Immature natural killer cell (primary cell): ENCODE results near the gene UBE2E2. TPM values are rescaled to one million over a fixed set of nuclear protein-coding genes. Genes with fewer than 3 reads are reported as not detected.

Experiments used
- DNase-seq, 3 donors: peaks; one replicate each; pipeline ENCODE4 v3.0.0; 2022; ENCODE audit warnings: mixed read lengths in 1 of 3
- H3K27ac Mint-ChIP-seq, 6 donors: one replicate each; pipeline ENCODE4 v1.8.0; 2020; ENCODE audit warnings: mixed read lengths in 6 of 6, mild to moderate bottlenecking in 5 of 6, inconsistent platforms in 4 of 6, moderate library complexity in 3 of 6
- H3K27me3 Mint-ChIP-seq, 3 donors: one replicate each; pipeline ENCODE4 v1.8.0; 2020 to 2021; ENCODE audit warnings: low read depth in 3 of 3, mild to moderate bottlenecking in 3 of 3, mixed read lengths in 3 of 3, moderate library complexity in 3 of 3, inconsistent platforms in 1 of 3
- H3K36me3 Mint-ChIP-seq, 3 donors: one replicate each; pipeline ENCODE4 v1.8.0; 2020; ENCODE audit warnings: mixed read lengths in 3 of 3, inconsistent platforms in 2 of 3, mild to moderate bottlenecking in 2 of 3
- H3K4me1 Mint-ChIP-seq, 2 donors: one replicate each; pipeline ENCODE4 v1.8.0; 2020; ENCODE audit warnings: inconsistent platforms in 2 of 2, mild to moderate bottlenecking in 2 of 2, mixed read lengths in 2 of 2, moderate library complexity in 1 of 2
- H3K4me3 Mint-ChIP-seq, 5 donors: one replicate each; pipeline ENCODE4 v1.8.0; 2020; ENCODE audit warnings: mild to moderate bottlenecking in 5 of 5, mixed read lengths in 5 of 5, inconsistent platforms in 3 of 5, moderate library complexity in 3 of 5
- H3K9me3 Mint-ChIP-seq, 6 donors: one replicate each; pipeline ENCODE4 v1.8.0; 2020; ENCODE audit warnings: mild to moderate bottlenecking in 6 of 6, mixed read lengths in 6 of 6, inconsistent platforms in 4 of 6, moderate library complexity in 3 of 6
- polyA plus RNA-seq, 3 donors: library from polyadenylated mRNA; unstranded; fragments of 300-500 nt; fragmentation: Illumina TruSeq; gene quantifications; one replicate each; pipeline ENCODE4 v1.2.3, GENCODE V29; 2021

UBE2E2 gene
- polyA plus RNA-seq, 3 donors from 2014 or later = 1.8 to 12.9 (median 5.0) TPM

DNA sequence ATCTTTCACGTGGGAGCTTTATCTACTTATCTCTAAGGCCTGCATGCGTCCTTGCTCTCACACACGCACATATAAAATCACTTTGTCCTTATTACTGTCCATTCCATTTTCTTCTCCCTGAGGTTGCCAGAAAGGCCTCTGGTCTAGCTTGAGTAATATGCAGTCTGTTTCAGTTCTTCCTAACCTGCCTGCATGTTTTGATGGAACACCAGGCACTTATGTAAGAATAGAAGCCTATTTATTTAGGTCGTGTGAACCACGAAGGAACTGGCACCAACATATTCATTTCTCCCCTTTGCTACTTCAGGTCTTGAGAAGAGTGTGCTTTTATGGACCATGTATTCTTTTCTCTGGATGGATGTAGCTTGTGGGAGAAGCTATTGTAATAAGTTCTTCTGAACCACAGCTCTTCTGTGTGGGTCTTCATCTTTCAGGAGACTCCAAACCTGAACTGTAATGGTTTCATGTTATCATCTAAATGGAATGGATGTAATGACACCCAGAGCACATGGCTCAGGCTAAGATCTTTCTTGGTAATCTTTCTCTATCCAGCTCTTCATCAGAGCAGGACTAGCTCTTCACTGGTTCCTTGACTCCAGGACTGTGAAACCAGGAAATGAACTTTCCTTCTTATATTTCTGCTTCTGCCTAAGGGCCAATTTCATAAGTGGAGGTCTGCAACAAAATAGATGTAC lies 53.8 kb downstream of the UBE2E2 start:
- Mint-ChIP-seq H3K4me3 (no peak overlapping the region), H3K4me1 (no peaks in the 10 kb centered on the region), H3K27ac (no peak overlapping the region), H3K9me3 (peaks cover 0 to 4% (median 0%) of the 10 kb centered on the region in 6 donors), H3K27me3 (peaks cover 0 to 2% (median 0%) of the 10 kb centered on the region in 3 donors), H3K36me3 (no peaks in the 10 kb centered on the region)
- no peak for DNase-seq

DNA sequence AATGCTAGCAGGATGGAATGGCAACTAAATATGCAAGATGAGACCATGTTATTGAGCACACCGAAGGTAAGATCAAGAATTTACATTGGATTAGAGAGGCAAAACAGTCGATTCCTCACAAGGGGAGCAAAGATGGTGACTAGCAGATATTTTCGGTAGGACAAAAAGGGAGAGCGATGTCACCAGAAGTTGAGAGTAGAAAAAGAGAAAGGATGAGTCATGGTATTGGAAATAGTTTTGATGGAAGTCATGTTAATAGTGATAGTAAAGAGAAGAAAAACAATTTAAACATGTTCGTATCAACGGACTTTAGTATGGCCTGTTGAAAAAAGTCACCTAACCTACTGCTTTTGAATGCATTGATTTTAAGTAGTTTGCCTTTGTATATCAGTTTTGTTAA lies 55.0 kb downstream of the UBE2E2 start:
- Mint-ChIP-seq H3K27me3 (peaks cover 0 to 2% (median 0%) of the 10 kb centered on the region in 3 donors), H3K4me1 (no peaks in the 10 kb centered on the region), H3K9me3 (peaks cover 0 to 4% (median 0%) of the 10 kb centered on the region in 6 donors), H3K36me3 (no peaks in the 10 kb centered on the region), H3K27ac (no peak overlapping the region), H3K4me3 (no peak overlapping the region)
- no peak for DNase-seq

DNA sequence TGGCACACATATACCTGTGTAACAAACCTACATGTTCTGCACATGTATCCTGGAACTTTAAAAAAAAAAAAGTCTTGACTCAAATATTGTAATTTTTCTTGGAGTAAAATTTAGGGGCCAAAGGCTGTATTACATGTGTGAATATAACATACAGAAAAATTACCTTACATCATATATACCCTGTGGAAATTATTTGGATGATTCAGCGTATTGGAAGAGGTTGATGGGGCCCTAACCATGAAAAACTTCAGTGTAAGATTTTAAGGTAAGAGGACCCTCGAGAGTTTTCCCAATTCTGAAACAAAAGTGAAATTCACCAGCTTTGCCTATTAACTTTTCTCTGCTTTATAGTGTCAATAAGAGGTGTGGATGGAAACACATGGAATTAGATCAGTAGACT lies 56.4 kb downstream of the UBE2E2 start:
- Mint-ChIP-seq H3K4me1 (no peaks in the 10 kb centered on the region), H3K4me3 (no peak overlapping the region), H3K27me3 (peaks cover 0 to 2% (median 0%) of the 10 kb centered on the region in 3 donors), H3K36me3 (no peaks in the 10 kb centered on the region), H3K9me3 (peaks cover 0 to 4% (median 0%) of the 10 kb centered on the region in 6 donors), H3K27ac (no peak overlapping the region)
- no peak for DNase-seq

DNA sequence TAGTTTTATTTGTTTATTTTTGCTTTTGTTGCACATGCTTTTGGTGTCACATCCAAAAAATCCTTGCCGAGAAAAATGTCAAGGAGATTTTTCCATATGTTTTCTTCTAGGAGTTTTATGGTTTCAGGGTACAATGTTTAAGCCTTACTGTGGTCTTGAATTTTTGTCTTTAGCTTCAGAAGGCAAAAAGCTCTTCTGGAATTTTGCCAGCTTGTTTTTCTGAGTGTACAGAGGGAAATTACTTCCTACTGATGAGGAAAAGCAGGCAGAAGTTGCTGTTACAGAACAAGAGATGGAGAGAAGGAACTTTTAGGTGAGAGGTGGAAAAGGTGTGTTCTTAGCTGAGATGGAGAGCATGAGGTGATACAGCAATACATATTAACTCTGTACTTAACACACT lies 59.6 kb downstream of the UBE2E2 start:
- no peak overlapping the region for H3K27ac Mint-ChIP-seq
- DNase-seq = no peak
- H3K9me3 Mint-ChIP-seq = peaks cover 0 to 4% (median 3%) of the 10 kb centered on the region in 6 donors
- peaks cover 0 to 2% (median 0%) of the 10 kb centered on the region in 3 donors for H3K27me3 Mint-ChIP-seq
- no peak overlapping the region for H3K4me3 Mint-ChIP-seq
- no peaks in the 10 kb centered on the region for H3K36me3 Mint-ChIP-seq
- peaks cover 0 to 4% of the 10 kb centered on the region in 2 donors for H3K4me1 Mint-ChIP-seq

DNA sequence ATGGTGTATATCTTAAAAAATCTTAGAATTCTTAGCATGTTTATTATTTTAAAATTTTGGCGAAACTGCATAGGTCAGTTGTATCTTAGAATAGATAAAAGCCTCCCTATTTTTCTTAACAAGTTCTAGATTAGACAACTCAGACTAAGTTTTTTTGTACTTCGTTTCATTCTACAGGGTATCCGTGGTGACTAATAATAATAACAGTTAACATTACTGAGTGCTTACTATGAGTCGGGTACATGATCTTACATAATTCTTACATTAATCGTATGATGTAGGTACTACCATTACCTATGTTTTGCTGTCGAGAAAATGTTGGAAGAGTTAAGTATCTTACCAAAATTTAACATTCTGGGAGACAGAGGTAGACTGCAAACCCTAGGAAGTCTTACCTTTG lies 60.7 kb downstream of the UBE2E2 start:
- H3K4me3 Mint-ChIP-seq = no peak overlapping the region
- H3K27ac Mint-ChIP-seq = no peak overlapping the region
- H3K27me3 Mint-ChIP-seq = peaks cover 0 to 2% (median 0%) of the 10 kb centered on the region in 3 donors
- no peaks in the 10 kb centered on the region for H3K36me3 Mint-ChIP-seq
- peaks cover 0 to 3% (median 2%) of the 10 kb centered on the region in 6 donors for H3K9me3 Mint-ChIP-seq
- H3K4me1 Mint-ChIP-seq = peaks cover 0 to 4% of the 10 kb centered on the region in 2 donors
- no peak for DNase-seq

DNA sequence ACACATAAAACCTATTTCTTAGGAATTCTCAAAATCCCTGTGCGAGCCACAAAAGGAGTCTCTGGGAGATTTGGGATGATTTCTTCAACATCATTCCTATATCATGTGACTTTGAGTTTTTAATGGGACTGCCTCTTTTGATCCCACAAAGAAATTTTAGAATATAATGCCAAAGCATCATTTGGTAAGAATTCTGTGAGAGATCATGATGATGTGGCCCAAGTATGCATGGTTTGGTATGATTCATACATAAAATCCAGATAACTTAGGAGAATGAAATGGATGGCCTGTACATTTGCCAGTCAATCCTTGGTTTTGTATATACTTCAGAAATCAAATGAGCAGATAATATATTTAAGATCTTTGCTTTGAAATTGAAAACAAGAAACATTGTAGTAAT lies 61.3 kb downstream of the UBE2E2 start:
- H3K36me3 Mint-ChIP-seq = no peaks in the 10 kb centered on the region
- peaks cover 0 to 3% (median 2%) of the 10 kb centered on the region in 6 donors for H3K9me3 Mint-ChIP-seq
- H3K27ac Mint-ChIP-seq = no peak overlapping the region
- H3K4me1 Mint-ChIP-seq = peaks cover 0 to 4% of the 10 kb centered on the region in 2 donors
- H3K4me3 Mint-ChIP-seq = no peak overlapping the region
- peaks cover 0 to 2% (median 0%) of the 10 kb centered on the region in 3 donors for H3K27me3 Mint-ChIP-seq
- DNase-seq = no peak

DNA sequence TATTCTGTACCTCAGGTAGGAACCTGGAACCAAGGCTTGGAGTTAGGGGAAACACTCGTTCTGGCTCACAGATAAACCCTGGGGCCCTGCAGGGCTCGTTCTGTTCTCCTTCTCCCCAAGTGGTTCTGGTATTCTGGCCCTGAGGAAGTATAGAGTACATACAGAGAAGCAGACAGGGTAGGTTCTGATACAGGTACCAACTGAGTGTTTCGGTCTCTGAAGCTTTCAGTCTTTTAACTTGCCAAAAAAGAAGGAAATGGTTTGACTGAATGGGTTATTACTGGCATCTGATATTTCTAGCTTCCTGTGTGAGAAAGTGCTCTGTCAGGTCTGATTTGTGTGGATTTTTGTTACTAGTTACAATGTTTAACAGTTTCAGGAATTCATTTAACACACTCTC lies 67.3 kb downstream of the UBE2E2 start:
- H3K4me3 Mint-ChIP-seq = no peak overlapping the region
- peaks cover 0 to 6% (median under 1%) of the 10 kb centered on the region in 6 donors for H3K9me3 Mint-ChIP-seq

DNA sequence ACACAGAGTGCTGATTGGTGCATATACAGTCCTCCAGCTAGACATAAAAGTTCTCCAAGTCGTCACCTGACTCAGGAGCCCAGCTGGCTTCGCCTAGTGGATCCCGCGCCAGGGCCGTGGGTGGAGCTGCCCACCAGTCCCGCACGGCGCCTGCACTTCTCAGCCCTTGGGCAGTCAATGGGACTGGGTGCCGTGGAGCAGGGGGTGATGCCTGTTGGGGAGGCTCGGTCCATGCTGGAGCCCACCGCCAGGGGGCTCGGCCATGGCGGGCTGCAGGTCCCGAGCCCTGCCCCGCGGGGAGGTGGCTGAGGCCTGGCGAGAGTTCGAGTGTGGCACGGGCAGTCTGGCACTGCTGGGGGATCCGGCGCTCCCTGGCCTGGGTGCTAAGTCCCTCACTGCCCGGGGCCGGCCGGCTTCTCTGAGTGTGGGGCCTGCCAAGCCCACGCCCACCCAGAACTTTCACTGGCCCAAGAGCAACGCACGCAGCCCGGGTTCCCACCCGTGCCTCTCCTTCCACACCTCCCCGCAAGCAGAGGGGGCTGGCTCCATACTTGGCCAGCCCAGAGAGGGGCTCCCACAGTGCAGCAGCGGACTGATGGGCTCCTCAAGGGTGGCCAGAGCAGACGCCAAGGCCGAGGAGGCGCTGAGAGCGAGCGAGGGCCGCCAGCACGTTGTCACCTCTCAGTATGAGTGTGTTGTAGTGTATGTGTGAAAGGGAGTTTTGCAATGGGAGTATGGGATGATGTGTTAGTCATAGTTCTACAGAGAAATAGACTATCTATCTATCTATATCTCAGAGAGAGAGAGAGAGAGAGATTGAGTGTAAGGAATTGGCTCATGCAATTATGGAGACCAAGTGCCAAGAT lies 69.0 kb downstream of the UBE2E2 start:
- H3K27me3 Mint-ChIP-seq = peaks cover 0 to 4% (median 2%) of the 10 kb centered on the region in 3 donors
- peaks cover 0 to 9% of the 10 kb centered on the region in 2 donors for H3K4me1 Mint-ChIP-seq
- no peak overlapping the region for H3K4me3 Mint-ChIP-seq

More for the DNA sequence above, 67.3 kb downstream of the UBE2E2 start:
- Mint-ChIP-seq H3K27me3 (peaks cover 0 to 4% (median 2%) of the 10 kb centered on the region in 3 donors), H3K4me1 (peaks cover 0 to 9% of the 10 kb centered on the region in 2 donors), H3K36me3 (no peaks in the 10 kb centered on the region), H3K27ac (no peak overlapping the region)
- DNase-seq = no peak

DNA sequence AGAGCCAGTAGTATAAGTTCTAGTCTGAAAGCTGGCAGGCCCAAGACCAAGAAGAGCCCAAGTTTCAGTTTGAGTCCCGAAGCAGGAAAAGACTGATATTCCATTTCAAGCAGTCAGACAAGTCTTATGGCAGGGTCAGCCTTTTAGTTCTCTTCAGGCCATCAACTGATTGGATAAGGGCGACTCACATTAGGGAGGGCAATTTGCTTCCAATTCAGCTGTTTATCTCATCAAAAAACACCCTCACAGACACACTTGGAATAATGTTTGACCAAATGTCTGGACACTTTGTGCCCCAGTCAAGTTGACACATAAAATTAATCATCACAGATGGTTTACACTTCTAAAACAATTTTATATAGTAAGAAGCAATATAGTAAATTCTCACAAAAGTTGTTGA lies 69.7 kb downstream of the UBE2E2 start:
- Mint-ChIP-seq H3K9me3 (peaks cover 0 to 6% (median under 1%) of the 10 kb centered on the region in 6 donors), H3K4me1 (peaks cover 0 to 9% of the 10 kb centered on the region in 2 donors), H3K36me3 (no peaks in the 10 kb centered on the region), H3K27ac (no peak overlapping the region), H3K4me3 (no peak overlapping the region), H3K27me3 (peaks cover 0 to 4% (median 2%) of the 10 kb centered on the region in 3 donors)
- DNase-seq = no peak

More for the DNA sequence above, 69.0 kb downstream of the UBE2E2 start:
- no peak for DNase-seq
- Mint-ChIP-seq H3K27ac (no peak overlapping the region), H3K36me3 (no peaks in the 10 kb centered on the region), H3K9me3 (peaks cover 0 to 6% (median under 1%) of the 10 kb centered on the region in 6 donors)

DNA sequence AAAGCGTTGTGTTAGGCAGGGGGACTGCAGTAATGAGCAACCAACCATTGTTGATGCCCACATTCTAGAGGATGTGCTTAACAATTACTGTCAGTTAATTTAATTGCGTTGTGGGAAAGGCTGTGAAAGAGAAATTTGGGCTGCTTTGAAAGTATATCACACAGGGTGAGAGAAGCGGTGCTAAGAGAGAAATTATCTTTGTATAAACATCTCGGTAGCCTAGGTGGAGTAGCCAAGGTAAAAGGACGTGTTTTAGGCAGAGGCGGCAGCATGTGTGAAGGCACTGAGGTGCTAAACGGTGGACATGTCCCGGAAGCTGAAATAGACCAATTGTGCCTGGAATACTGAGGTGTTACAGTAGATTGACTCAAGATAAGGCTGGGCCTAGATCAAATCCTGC lies 71.9 kb downstream of the UBE2E2 start:
- Mint-ChIP-seq H3K4me3 (no peak overlapping the region), H3K9me3 (peaks cover 0 to 6% (median 0%) of the 10 kb centered on the region in 6 donors), H3K36me3 (no peaks in the 10 kb centered on the region), H3K27me3 (peaks cover 0 to 4% (median 2%) of the 10 kb centered on the region in 3 donors), H3K27ac (no peak overlapping the region), H3K4me1 (peaks cover 0 to 9% of the 10 kb centered on the region in 2 donors)
- DNase-seq = no peak

DNA sequence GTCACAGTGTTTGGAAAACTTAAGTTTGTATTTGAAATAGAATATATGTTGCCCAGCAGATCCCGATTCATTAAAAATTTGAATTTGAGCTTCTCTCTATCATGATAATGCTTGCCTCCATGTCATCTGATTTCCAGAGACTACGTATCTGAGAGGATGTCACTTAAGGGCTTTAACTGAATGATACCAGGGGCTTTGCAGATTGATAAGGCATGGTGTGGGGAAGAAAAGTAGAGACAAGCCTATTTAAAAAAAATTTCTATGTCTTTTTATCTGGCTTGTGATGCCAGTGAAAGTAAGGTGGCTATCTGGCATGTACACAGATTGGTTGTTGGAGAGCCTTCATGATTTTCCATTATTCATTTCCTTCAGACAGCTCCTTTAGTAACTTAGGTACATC lies 72.7 kb downstream of the UBE2E2 start:
- Mint-ChIP-seq H3K27me3 (peaks cover 0 to 2% (median 2%) of the 10 kb centered on the region in 3 donors), H3K27ac (no peak overlapping the region), H3K36me3 (no peaks in the 10 kb centered on the region), H3K4me1 (peaks cover 0 to 3% of the 10 kb centered on the region in 2 donors), H3K9me3 (peaks cover 0 to 3% (median 0%) of the 10 kb centered on the region in 6 donors), H3K4me3 (no peak overlapping the region)
- no peak for DNase-seq

DNA sequence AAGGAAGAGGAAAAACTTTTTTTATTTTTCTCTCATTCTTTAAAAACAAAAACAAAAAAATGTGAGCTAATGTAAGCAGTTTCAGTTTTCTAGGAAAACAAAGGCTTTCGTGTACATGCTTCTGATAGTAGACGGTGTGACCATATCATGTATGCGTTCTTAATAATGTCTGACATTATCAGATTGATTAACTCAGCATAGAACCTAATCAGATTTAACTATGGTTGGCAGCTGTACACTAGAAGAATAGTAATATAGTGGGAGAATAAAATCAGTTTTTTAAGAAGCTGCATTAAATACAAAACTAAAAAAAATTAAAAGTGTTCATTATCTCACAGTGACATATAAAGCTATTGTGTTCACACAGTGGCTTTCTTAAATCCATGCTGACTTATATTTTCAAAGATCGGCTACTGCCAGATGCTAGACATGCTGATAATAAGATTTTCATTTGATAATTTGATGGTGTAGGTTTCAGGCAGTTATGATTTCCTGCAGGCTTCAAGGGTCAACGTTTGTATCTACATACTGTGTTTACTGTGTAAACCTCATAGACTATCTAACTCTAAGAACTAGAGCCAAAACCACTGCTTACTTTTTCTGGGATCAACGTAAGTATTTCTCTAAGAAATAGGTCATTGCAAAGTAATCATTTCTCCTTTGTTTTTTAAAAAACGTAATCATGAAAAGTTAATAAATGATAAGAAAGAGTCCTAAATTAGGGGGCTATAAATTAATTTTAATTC lies 74.0 kb downstream of the UBE2E2 start:
- no peak for DNase-seq
- Mint-ChIP-seq H3K4me1 (no peaks in the 10 kb centered on the region), H3K27me3 (peaks cover 0 to 2% (median 2%) of the 10 kb centered on the region in 3 donors), H3K27ac (no peak overlapping the region), H3K36me3 (no peaks in the 10 kb centered on the region), H3K9me3 (peaks cover 0 to 5% (median under 1%) of the 10 kb centered on the region in 6 donors), H3K4me3 (no peak overlapping the region)

DNA sequence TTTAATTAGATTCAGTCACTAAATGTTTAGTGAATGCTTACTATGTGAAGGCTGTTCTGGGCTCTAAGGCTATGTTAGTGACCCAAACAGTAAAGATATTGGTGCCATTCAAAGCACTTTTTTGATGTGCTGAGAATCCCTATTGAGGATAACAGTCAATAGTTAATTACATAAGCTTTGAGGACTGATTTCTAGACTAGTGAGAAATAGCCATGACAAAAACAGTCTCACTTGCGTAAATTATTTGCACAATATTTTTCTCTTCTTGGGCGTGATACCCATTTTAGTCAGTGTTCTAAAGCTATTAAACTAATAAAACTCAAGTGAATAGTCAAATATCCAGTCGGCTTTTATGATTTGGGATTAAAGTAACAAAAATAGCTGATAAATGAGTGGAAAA lies 74.6 kb downstream of the UBE2E2 start:
- H3K4me3 Mint-ChIP-seq = no peak overlapping the region
- no peak overlapping the region for H3K27ac Mint-ChIP-seq
- no peaks in the 10 kb centered on the region for H3K36me3 Mint-ChIP-seq
- peaks cover 0 to 2% (median 0%) of the 10 kb centered on the region in 3 donors for H3K27me3 Mint-ChIP-seq
- H3K4me1 Mint-ChIP-seq = no peaks in the 10 kb centered on the region
- H3K9me3 Mint-ChIP-seq = peaks cover 0 to 5% (median under 1%) of the 10 kb centered on the region in 6 donors
- no peak for DNase-seq
